Stimulated activated CD4-positive, alpha-beta T cell treated with anti-CD3 and anti-CD28 coated beads, Interleukin-12 subunit alpha, Interleukin-12 subunit beta, amount 100 ng/mL, for 24 hours (primary cell): ENCODE measurements around the gene NDUFA1.
"Not testable (repeated sequence)": the region's sequence is repeated elsewhere in the genome, so short reads cannot be mapped to it uniquely, and the experiment has no call there.

Source experiments
- DNase-seq, 2 experiments: peaks; one replicate each; pipeline ENCODE4 v3.0.0-alpha.2; 2020; ENCODE audit warnings: low read depth in 2 of 2

Gene NDUFA1

GRCh38 chrX:119900976-119901375 is 29.3 kb downstream of the NDUFA1 start:
- no peak for DNase-seq

GRCh38 chrX:119916310-119916709 is 44.7 kb downstream of the NDUFA1 start:
- no peak for DNase-seq

GRCh38 chrX:119917877-119918276 is 46.2 kb downstream of the NDUFA1 start:
- DNase-seq, result no peak

GRCh38 chrX:119919835-119920585 is 48.4 kb downstream of the NDUFA1 start:
- DNase-seq, result no peak

GRCh38 chrX:119922391-119922790 is 50.8 kb downstream of the NDUFA1 start:
- not testable (repeated sequence) for DNase-seq
